ENCODE results near the gene OR2B6.

Gene OR2B6

DNA sequence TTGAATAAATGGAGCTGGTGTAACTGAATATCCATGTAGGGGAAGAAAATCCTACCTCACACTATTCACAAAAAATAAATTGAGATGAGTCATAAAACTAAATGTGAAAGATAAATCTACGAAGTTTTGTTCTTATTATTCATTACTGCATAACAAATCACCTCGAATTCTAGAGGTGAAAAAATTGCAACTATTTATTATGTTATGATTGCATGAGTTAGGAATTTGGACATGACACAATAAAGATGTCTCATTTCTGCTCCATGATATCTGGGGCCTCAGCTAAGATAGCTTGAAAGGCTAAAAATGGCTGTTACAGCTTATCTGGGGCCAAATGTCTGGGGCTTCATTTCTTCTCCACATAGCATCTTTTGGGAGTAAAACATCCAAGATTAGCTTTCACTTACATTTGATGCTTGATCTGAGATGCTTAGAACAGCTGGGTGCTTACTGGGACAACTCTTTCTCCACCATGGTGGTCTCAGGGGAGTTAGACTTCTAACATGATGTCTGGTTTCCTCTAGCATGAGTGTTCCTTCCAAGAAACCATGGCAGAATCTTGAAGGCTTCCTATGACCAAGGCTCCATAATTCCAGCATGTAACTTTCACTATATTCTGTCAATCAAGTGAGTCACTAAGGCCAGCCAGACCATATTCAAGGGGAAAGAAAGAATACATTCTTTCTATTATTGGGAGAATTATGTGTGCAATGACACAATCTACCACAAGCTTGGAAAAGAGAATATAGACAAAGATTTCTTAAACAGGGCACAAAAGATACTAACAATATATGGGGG, 30.1 kb downstream of the OR2B6 start:
- Histone ChIP-seq H3K4ac (ENCODE audit: low read depth, low read length) (no peak overlapping the region), H3K27me3 (ENCODE audit: insufficient read depth, low read length) (no peaks in the 10 kb centered on the region), H3K4me2 (ENCODE audit: low read length) (no peak overlapping the region), H2AK5ac (ENCODE audit: low read length) (no peak overlapping the region), H3K4me3 (ENCODE audit: low read depth, low read length) (no peak overlapping the region), H3K4me1 (ENCODE audit: control insufficient read depth in 1 of 2, insufficient read depth in 2 of 2, low read length in 2 of 2) (no peaks in the 10 kb centered on the region), H3K18ac (ENCODE audit: low read length) (no peak overlapping the region), H3K79me2 (ENCODE audit: control insufficient read depth, insufficient read depth, low read length, poor library complexity) (no peaks in the 10 kb centered on the region), H2BK120ac (ENCODE audit: insufficient read depth, low read length, poor library complexity) (no peak overlapping the region), H3K9ac (ENCODE audit: low read length) (no peak overlapping the region), H2AFZ (ENCODE audit: insufficient read depth, low read length, poor library complexity) (no peak overlapping the region), H3K9me3 (ENCODE audit: insufficient read depth, low read depth, low read length) (no peaks in the 10 kb centered on the region), H3K79me1 (ENCODE audit: low read length) (no peaks in the 10 kb centered on the region), H4K8ac (ENCODE audit: low read depth, low read length) (no peak overlapping the region), H2BK5ac (ENCODE audit: low read depth, low read length, poor library complexity) (no peak overlapping the region), H2BK12ac (ENCODE audit: low read length) (no peak overlapping the region), H3K36me3 (ENCODE audit: control insufficient read depth in 1 of 2, insufficient read depth in 2 of 2, low read length in 2 of 2) (no peaks in the 10 kb centered on the region), H3K14ac (ENCODE audit: low read length) (no peak overlapping the region), H3K27ac (ENCODE audit: low read depth, low read length) (no peak overlapping the region), H4K12ac (ENCODE audit: low read depth, low read length) (no peak overlapping the region), H4K91ac (ENCODE audit: low read depth, low read length) (no peak overlapping the region), H3K23ac (ENCODE audit: low read length) (no peak overlapping the region)
- no CpG with 5 or more reads among the region's 2 CpGs for WGBS (ENCODE audit: extremely low coverage, insufficient coverage, insufficient read length)
- peak in 1 of 2 donors; percentile 46 for DNase-seq

DNA sequence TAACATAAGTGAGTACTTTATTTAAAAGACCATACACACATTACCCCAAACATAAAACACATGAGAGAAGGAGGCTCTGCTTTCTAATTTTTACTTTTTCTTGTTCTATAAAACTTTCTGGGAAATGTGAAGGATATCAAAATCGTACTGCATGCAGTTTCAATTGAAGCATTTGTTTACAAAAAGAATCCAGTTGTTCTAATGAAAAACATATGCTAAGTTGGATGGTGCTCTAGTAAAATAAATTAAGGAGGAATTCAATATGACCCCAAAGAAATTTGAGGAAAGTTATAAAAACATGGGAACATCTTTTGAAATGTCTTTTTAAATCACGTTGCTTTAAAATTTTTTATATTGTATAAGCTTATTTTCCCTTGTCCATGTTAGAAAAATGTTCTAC, 37.6 kb downstream of the OR2B6 start:
- H4K8ac ChIP-seq (ENCODE audit: low read depth, low read length): no peak overlapping the region
- no peak overlapping the region for H2AFZ ChIP-seq (ENCODE audit: insufficient read depth, low read length, poor library complexity)
- no peaks in the 10 kb centered on the region for H3K36me3 ChIP-seq (ENCODE audit: control insufficient read depth in 1 of 2, insufficient read depth in 2 of 2, low read length in 2 of 2)
- no peak overlapping the region for H2BK120ac ChIP-seq (ENCODE audit: insufficient read depth, low read length, poor library complexity)
- H2AK5ac ChIP-seq (ENCODE audit: low read length): no peak overlapping the region
- H4K91ac ChIP-seq (ENCODE audit: low read depth, low read length): no peak overlapping the region
- H3K79me1 ChIP-seq (ENCODE audit: low read length): no peaks in the 10 kb centered on the region
- no peak overlapping the region for H4K12ac ChIP-seq (ENCODE audit: low read depth, low read length)
- no peaks in the 10 kb centered on the region for H3K4me1 ChIP-seq (ENCODE audit: control insufficient read depth in 1 of 2, insufficient read depth in 2 of 2, low read length in 2 of 2)
- H3K9ac ChIP-seq (ENCODE audit: low read length): no peak overlapping the region
- H3K4ac ChIP-seq (ENCODE audit: low read depth, low read length): no peak overlapping the region
- no peaks in the 10 kb centered on the region for H3K79me2 ChIP-seq (ENCODE audit: control insufficient read depth, insufficient read depth, low read length, poor library complexity)
- DNase-seq: no peak
- no peak overlapping the region for H3K27ac ChIP-seq (ENCODE audit: low read depth, low read length)
- no peak overlapping the region for H2BK5ac ChIP-seq (ENCODE audit: low read depth, low read length, poor library complexity)
- no peak overlapping the region for H3K4me2 ChIP-seq (ENCODE audit: low read length)
- H3K23ac ChIP-seq (ENCODE audit: low read length): no peak overlapping the region
- no peak overlapping the region for H3K18ac ChIP-seq (ENCODE audit: low read length)
- no peaks in the 10 kb centered on the region for H3K27me3 ChIP-seq (ENCODE audit: insufficient read depth, low read length)
- WGBS (ENCODE audit: extremely low coverage, insufficient coverage, insufficient read length): no CpG with 5 or more reads among the region's 2 CpGs
- no peak overlapping the region for H2BK12ac ChIP-seq (ENCODE audit: low read length)
- no peak overlapping the region for H3K14ac ChIP-seq (ENCODE audit: low read length)
- no peak overlapping the region for H3K4me3 ChIP-seq (ENCODE audit: low read depth, low read length)
- no peaks in the 10 kb centered on the region for H3K9me3 ChIP-seq (ENCODE audit: insufficient read depth, low read depth, low read length)

DNA sequence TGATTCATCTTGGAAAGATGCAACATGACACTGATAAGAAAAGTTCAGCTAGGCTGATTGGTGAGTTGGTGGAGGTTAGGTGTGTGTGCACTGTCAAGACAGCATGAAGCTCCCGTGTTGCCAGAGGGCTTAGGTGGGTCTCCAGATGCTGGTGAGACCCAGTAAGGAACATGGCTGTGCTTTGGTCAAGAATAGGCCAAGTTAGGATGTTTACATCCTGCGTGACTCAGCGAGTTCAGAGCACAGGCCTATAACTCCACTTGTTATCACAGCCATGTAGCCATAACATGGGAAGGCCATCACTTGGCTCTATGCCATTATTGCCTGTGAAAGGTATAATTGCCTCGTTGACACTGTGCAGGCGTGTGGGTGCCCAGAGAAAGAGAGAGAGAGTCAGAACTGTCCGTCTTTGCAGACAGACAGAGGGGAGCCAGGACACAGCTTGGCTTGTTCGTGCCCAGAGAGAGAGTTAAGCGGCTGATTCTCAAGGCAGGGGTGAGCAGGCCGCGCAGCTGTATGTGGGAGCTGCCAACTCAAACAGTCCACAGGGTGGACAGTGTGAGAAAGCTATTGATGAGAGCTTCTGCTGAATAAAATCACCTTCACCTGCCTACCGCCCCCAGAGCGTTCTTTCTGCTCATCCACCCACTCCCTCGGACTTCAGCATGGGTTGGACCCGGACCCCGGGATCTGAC, 43.5 kb downstream of the OR2B6 start:
- Histone ChIP-seq H2BK12ac (ENCODE audit: low read length) (no peak overlapping the region), H2BK5ac (ENCODE audit: low read depth, low read length, poor library complexity) (no peak overlapping the region), H4K12ac (ENCODE audit: low read depth, low read length) (no peak overlapping the region), H3K4ac (ENCODE audit: low read depth, low read length) (no peak overlapping the region), H3K27me3 (ENCODE audit: insufficient read depth, low read length) (no peaks in the 10 kb centered on the region), H3K27ac (ENCODE audit: low read depth, low read length) (no peak overlapping the region), H3K36me3 (ENCODE audit: control insufficient read depth in 1 of 2, insufficient read depth in 2 of 2, low read length in 2 of 2) (no peaks in the 10 kb centered on the region), H4K8ac (ENCODE audit: low read depth, low read length) (no peak overlapping the region), H3K14ac (ENCODE audit: low read length) (no peak overlapping the region), H3K9me3 (ENCODE audit: insufficient read depth, low read depth, low read length) (no peaks in the 10 kb centered on the region), H2AFZ (ENCODE audit: insufficient read depth, low read length, poor library complexity) (no peak overlapping the region), H2AK5ac (ENCODE audit: low read length) (no peak overlapping the region), H3K4me3 (ENCODE audit: low read depth, low read length) (no peak overlapping the region), H4K91ac (ENCODE audit: low read depth, low read length) (no peak overlapping the region), H3K4me2 (ENCODE audit: low read length) (no peak overlapping the region), H3K4me1 (ENCODE audit: control insufficient read depth in 1 of 2, insufficient read depth in 2 of 2, low read length in 2 of 2) (peaks cover 0 to 2% of the 10 kb centered on the region in 2 experiments), H3K79me2 (ENCODE audit: control insufficient read depth, insufficient read depth, low read length, poor library complexity) (no peaks in the 10 kb centered on the region), H3K79me1 (ENCODE audit: low read length) (no peaks in the 10 kb centered on the region), H3K9ac (ENCODE audit: low read length) (no peak overlapping the region), H3K18ac (ENCODE audit: low read length) (no peak overlapping the region), H2BK120ac (ENCODE audit: insufficient read depth, low read length, poor library complexity) (no peak overlapping the region), H3K23ac (ENCODE audit: low read length) (no peak overlapping the region)
- WGBS (ENCODE audit: extremely low coverage, insufficient coverage, insufficient read length): no CpG with 5 or more reads among the region's 15 CpGs
- DNase-seq: peak in 1 of 2 donors; percentile 36

DNA sequence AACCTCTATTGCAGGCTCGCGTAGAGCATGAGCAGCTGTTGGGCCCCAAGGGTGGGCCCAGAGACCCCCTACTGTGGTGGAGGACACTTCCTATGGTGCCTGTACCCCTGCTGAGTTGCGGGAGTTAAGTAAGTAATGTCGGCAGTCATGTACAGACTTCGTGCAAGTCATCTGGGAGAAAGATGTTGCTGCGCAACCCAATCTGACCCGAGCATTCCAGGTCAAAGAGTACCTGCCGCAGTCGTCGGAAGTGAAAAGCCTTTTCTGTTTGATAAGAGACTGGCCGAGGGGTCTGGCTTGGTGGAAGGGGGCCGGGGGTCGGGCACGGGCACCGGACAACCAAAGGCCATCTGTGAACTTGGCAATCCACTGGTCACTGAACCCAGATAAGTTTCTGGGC, 44.3 kb downstream of the OR2B6 start:
- no peak overlapping the region for H3K4me3 ChIP-seq (ENCODE audit: low read depth, low read length)
- H4K12ac ChIP-seq (ENCODE audit: low read depth, low read length): no peak overlapping the region
- H3K27ac ChIP-seq (ENCODE audit: low read depth, low read length): no peak overlapping the region
- peaks cover 0 to 2% of the 10 kb centered on the region in 2 experiments for H3K4me1 ChIP-seq (ENCODE audit: control insufficient read depth in 1 of 2, insufficient read depth in 2 of 2, low read length in 2 of 2)
- no peaks in the 10 kb centered on the region for H3K9me3 ChIP-seq (ENCODE audit: insufficient read depth, low read depth, low read length)
- no peak overlapping the region for H3K9ac ChIP-seq (ENCODE audit: low read length)
- H3K27me3 ChIP-seq (ENCODE audit: insufficient read depth, low read length): no peaks in the 10 kb centered on the region
- H3K4ac ChIP-seq (ENCODE audit: low read depth, low read length): no peak overlapping the region
- no peak overlapping the region for H3K14ac ChIP-seq (ENCODE audit: low read length)
- H3K4me2 ChIP-seq (ENCODE audit: low read length): no peak overlapping the region
- H3K36me3 ChIP-seq (ENCODE audit: control insufficient read depth in 1 of 2, insufficient read depth in 2 of 2, low read length in 2 of 2): no peaks in the 10 kb centered on the region
- H2BK120ac ChIP-seq (ENCODE audit: insufficient read depth, low read length, poor library complexity): no peak overlapping the region
- H3K18ac ChIP-seq (ENCODE audit: low read length): no peak overlapping the region
- no CpG with 5 or more reads among the region's 15 CpGs for WGBS (ENCODE audit: extremely low coverage, insufficient coverage, insufficient read length)
- H2AK5ac ChIP-seq (ENCODE audit: low read length): no peak overlapping the region
- H3K79me1 ChIP-seq (ENCODE audit: low read length): no peaks in the 10 kb centered on the region
- H2AFZ ChIP-seq (ENCODE audit: insufficient read depth, low read length, poor library complexity): no peak overlapping the region
- DNase-seq: peak; percentile 52 to 59
- H4K8ac ChIP-seq (ENCODE audit: low read depth, low read length): no peak overlapping the region
- H4K91ac ChIP-seq (ENCODE audit: low read depth, low read length): no peak overlapping the region
- H3K79me2 ChIP-seq (ENCODE audit: control insufficient read depth, insufficient read depth, low read length, poor library complexity): no peaks in the 10 kb centered on the region
- no peak overlapping the region for H3K23ac ChIP-seq (ENCODE audit: low read length)
- H2BK5ac ChIP-seq (ENCODE audit: low read depth, low read length, poor library complexity): no peak overlapping the region
- no peak overlapping the region for H2BK12ac ChIP-seq (ENCODE audit: low read length)
